SK-N-SH (cell line): ENCODE measurements around the gene DPAGT1.

Source experiments
- CHD2 ChIP-seq: fragments of 150-350 bp; IDR thresholded peaks from 2 replicates; pipeline ENCODE4 v1.6.1; 2018; ENCODE audit warnings: low read length; ENCODE audit not compliant: partially characterized antibody
- MXI1 ChIP-seq: IDR thresholded peaks from 2 replicates; pipeline ENCODE4 v1.6.1; 2012; ENCODE audit warnings: mild to moderate bottlenecking, low read depth, low read length, improper control_type of control experiment
- NFIC ChIP-seq: IDR thresholded peaks from 2 replicates; pipeline ENCODE4 v1.4.0; 2012; ENCODE audit warnings: borderline replicate concordance
- NRF1 ChIP-seq: IDR thresholded peaks from 2 replicates; pipeline ENCODE4 v1.6.1; 2012; ENCODE audit warnings: low read depth, mild to moderate bottlenecking, low read length
- TCF12 ChIP-seq: IDR thresholded peaks from 2 replicates; pipeline ENCODE4 v1.4.0; 2012
- TF ChIP-seq, protein P1 (sequence below): IDR thresholded peaks from 2 replicates; pipeline ENCODE4 v1.4.0; 2012; ENCODE audit warnings: low read depth, borderline replicate concordance
- TF ChIP-seq, protein P2 (sequence below): fragments of 200-600 bp; sonication (generic); IDR thresholded peaks from 2 replicates; pipeline ENCODE4 v1.6.1; 2017; ENCODE audit warnings: antibody characterized with exemption, mild to moderate bottlenecking, moderate library complexity
- TF ChIP-seq, protein P3 (sequence below): IDR thresholded peaks from 2 replicates; pipeline ENCODE4 v1.4.0; 2012; ENCODE audit warnings: low read depth

DNA sequence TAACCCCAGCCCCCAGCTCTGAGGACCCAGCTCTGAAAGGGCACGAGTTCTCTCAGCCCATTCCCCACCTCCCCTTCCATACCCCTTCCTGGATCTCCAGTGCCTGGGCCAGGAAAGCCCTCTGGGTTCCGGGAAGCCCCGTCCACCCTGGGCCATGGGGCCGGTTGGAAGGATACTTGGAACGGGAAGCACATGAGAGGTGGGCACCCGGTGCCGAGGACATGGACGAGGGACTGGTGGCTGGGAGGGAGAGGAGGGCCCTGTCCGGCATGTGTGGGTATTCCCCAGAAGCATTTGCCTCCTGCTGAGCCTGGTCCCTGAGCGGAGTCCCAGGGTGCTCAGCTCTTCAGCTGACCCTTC lies 14.6 kb upstream of the DPAGT1 start:
- TF ChIP-seq TCF12 (no peak), NRF1 (no peak), NFIC (no peak), MXI1 (no peak), CHD2 (no peak)
- TF ChIP-seq, protein P1, sequence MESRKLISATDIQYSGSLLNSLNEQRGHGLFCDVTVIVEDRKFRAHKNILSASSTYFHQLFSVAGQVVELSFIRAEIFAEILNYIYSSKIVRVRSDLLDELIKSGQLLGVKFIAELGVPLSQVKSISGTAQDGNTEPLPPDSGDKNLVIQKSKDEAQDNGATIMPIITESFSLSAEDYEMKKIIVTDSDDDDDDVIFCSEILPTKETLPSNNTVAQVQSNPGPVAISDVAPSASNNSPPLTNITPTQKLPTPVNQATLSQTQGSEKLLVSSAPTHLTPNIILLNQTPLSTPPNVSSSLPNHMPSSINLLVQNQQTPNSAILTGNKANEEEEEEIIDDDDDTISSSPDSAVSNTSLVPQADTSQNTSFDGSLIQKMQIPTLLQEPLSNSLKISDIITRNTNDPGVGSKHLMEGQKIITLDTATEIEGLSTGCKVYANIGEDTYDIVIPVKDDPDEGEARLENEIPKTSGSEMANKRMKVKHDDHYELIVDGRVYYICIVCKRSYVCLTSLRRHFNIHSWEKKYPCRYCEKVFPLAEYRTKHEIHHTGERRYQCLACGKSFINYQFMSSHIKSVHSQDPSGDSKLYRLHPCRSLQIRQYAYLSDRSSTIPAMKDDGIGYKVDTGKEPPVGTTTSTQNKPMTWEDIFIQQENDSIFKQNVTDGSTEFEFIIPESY, result no peak
- TF ChIP-seq, protein P2, sequence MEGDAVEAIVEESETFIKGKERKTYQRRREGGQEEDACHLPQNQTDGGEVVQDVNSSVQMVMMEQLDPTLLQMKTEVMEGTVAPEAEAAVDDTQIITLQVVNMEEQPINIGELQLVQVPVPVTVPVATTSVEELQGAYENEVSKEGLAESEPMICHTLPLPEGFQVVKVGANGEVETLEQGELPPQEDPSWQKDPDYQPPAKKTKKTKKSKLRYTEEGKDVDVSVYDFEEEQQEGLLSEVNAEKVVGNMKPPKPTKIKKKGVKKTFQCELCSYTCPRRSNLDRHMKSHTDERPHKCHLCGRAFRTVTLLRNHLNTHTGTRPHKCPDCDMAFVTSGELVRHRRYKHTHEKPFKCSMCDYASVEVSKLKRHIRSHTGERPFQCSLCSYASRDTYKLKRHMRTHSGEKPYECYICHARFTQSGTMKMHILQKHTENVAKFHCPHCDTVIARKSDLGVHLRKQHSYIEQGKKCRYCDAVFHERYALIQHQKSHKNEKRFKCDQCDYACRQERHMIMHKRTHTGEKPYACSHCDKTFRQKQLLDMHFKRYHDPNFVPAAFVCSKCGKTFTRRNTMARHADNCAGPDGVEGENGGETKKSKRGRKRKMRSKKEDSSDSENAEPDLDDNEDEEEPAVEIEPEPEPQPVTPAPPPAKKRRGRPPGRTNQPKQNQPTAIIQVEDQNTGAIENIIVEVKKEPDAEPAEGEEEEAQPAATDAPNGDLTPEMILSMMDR, result no peak
- TF ChIP-seq, protein P3, sequence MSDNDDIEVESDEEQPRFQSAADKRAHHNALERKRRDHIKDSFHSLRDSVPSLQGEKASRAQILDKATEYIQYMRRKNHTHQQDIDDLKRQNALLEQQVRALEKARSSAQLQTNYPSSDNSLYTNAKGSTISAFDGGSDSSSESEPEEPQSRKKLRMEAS, result no peak
